Kidney capillary endothelial cell (primary cell): ENCODE data around the gene PLCG2.

Source experiments
- DNase-seq: peaks from one replicate; pipeline ENCODE4 v3.0.0-alpha.2; 2018; ENCODE audit warnings: low spot score

PLCG2 gene

DNA sequence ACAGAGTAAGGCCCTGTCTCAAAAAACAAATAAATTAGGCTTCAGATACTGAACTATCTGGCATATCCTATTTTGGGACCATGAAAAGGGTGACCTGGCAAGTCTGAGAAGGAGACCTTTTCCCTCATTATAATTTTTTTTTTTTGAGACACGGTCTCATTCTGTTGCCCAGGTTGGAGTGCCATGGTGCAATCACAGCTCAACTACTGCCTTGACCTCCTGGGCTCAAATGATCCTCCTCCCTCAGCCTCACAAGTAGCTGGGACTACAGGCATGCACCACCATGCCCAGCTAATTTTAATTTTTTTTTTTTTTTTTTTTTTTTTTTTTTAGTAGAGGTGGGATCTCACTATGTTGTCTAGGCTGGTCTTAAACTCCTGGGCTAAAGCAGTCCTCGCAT lies 37.3 kb downstream of the PLCG2 start:
- no peak for DNase-seq

DNA sequence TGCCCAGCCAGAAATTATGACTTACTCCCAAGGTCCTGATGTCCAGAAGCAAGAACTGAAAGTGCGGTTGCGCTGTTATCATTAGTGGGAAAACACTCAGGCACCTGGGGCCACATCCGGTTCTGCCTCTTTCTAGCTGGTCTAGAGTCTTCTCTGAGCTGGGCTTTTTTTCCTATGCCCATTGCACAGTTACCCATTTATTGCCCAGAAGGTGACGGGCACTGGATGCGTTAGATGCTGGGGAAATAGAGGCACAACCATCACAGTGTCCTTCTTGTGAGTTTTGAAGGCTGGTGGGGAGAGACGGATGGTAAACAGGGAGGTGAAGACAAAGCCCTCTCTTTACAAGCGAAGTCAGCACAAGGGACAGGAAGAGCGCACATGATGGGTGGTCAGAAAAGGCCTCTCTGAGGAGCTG lies 37.7 kb downstream of the PLCG2 start:
- no peak for DNase-seq

DNA sequence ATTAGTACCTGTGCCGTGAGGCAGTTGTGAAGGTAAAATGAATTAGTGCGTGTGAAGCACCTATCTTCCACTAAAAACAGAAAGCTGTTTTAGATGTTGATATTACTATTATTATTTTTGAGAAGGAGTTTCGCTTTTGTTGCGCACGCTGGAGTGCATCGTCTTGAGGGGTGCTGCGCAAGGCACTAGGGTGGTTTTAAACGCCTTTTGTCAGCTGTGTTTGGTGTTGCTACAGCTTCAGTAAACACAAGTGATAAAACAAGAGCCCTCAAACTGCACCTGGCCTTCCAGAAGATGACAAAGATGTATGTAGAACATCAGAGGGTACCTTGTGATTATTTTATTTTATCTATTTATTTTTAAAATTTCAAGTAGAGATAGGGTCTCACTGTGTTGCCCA lies 38.2 kb downstream of the PLCG2 start:
- DNase-seq = no peak

DNA sequence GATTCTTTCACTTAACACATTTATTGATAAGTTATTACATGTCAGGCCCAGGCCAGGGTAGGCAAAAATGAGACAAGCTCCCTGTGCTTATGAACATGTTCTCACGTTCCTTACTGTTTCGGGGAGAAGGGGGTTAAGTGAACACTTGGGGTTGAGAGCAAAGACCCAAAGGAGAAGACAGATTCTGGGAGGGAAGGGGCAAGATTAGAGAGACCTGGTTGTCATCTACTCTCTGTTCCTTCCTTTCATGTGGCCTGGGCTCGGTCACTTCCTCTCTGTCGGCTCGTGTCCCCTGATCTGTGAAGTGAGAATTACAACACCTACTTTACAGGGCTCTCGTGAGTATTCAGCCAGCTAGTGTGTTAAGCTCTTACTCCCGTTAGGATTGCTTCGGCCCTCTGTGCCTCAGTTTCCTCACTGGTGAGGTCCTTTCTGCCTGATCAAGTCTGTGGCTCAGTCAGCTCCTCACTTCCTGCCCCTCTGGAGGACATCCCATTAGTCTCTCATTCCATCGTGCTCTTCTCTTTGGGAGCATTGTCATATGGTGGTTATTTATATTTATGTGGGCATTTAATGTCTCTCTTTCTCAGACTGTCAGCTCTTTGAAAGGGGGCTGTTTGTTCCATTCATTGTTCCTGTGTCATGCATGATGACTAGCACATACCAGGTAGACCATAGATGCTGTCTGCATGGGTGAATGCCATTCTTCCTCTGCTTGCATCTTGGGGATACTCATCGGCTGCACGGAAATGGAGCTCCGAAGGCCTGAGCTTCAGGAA lies 38.9 kb downstream of the PLCG2 start:
- no peak for DNase-seq

DNA sequence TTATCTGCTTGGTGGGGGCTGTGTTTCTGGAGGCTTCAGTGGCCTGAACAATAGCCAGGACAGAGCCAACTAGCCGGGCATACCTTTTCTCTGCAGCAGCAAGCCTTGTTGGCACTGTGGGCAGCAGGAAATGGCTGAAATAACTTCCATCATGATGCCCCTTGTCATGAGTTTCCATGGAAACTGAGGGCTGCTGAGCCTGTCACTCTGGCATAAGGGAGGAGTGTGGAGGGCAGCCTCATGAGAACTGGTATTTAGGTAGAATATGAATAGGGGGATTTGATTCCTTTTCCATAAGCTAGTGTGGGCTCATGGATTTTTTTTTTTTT lies 39.4 kb downstream of the PLCG2 start:
- no peak for DNase-seq

DNA sequence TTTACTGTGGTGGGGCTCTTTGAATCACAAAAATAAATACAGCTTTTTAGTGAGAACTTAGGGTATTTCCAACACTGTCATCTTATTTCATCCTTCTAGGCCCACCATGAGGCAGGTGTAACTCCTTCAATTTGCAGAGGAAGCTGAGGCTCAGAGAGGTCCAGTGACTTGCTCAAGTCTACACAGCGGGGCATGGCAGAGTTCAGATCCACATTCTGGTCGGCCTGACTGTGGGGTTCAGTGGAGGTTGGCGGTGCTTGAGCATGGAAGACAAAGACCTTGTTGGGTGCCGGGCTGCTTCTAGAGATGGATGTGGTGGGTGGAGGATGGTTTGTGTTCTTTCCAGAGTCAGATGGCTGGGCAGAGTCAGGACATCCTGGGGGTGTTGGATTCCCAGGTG lies 39.8 kb downstream of the PLCG2 start:
- DNase-seq = no peak

DNA sequence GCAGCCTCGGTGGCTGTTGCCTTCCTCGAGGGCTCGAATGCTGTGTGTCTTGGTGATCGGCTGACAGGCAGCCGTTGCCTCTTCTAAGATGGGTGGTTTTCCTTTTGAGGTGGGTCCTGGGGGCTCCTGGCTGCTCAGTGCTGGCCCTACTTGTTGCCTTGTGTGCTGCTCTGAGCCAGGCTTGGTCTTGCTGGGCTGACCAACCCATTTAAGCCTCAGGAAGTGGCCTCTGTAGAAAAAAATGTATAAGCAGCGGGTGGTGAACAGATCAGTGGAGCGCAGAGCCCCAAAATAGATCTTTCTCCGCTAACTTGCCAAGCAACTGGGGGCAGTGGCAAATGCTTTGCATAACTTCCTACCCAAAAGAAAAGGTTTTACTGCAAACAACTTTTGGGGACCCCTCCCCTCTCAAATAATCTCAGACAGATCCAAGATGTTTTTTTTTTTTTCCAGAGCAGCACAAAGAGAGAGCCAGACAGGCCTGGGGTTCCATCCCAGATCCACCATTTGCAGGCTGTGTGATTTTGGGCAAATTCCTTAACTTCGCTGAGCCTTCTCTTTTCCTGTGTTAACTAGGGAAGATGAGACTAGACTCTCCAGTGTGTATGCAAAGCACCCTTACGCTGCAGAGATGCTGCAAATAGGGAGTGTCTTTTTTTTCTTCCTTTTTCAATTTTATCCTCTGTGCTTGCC lies 42.5 kb downstream of the PLCG2 start:
- no peak for DNase-seq

DNA sequence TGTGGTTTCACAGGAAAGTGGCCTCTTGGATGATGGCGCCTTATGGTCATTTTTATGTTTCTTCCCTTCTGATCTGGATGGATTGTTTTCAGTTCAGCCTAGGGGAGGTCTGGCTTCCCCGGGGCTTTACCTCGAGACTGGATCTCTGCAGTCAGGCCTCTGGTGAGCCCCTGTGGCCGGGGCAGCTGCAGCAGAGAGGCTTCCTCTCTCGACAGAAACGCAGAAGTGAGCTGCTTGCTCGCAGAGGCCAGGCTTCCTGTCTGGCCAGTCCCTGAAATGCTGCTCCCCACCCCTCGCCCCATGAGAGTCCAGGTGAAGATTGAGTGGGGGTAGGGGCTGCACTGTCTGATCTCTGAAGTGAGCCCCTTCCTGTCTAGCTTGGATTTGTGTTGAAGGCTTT lies 44.0 kb downstream of the PLCG2 start:
- DNase-seq = no peak

DNA sequence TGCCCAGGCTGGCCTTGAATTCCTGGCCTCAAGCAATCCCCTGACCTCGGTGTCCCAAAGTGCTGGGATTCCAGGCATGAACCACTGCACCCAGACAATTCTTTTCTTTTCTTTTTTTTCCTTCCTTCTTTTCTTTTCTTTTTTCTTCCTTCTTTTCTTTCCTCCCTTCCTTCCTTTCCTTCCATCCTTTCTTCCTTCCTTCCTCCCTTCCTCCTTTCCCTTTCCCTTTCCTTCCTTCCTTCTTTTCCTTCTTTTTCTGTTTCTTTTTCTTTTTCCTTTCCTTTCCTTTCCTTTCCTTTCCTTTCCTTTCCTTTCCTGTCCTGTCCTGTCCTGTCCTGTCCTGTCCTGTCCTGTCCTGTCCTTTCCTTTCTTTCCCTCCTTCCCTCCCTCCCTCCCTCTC lies 44.6 kb downstream of the PLCG2 start:
- no peak for DNase-seq

DNA sequence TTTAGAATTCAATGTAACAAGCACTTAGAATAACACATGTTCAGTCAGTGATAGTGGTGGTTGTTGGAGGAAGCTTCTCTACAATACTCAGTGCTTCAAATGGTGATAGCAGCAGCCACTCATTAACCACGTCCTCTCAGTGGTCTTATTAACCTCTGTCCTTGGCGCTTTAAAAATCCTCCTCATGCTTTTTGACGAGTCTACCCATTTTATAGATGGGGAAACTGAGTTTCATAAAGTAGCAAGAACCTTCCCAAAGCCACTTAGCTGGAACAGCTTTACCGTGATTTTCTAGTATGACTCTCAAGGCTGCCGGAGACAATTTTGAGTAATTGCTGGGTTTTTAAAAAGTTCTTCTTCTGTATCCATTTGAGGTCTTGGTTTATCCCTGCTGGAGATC lies 47.4 kb downstream of the PLCG2 start:
- DNase-seq = no peak

DNA sequence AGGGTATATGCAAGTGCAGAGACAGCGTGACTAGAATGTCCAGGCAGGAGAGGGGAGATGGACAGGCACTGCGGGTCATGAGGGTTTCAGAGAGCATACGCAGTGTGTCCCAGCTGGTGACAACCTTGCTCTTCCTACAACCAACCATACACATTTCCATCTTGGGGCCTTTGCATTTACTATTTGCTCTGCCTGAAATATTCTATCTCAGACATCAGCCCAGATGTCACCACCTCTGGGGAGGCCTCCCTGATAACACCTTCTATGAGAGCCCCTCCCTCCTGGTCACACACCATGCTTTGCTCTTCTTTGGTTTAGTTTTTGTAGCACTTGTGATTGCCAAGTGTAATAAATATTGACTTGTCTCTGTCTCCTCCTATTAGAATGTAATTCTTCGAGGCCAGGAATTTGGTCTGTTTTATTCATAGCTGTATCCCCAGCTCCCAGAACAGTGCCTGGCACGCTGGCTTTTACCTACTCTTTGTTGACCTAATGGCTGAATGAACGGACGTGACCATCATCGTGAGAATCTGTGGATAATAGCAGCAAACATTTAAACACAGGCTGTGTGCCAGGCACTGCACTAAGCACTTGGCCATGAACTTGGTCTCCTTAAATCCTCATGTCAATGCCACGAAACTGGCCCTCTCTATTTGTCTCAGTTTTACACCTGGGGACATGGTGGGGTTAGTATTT lies 51.9 kb downstream of the PLCG2 start:
- no peak for DNase-seq

DNA sequence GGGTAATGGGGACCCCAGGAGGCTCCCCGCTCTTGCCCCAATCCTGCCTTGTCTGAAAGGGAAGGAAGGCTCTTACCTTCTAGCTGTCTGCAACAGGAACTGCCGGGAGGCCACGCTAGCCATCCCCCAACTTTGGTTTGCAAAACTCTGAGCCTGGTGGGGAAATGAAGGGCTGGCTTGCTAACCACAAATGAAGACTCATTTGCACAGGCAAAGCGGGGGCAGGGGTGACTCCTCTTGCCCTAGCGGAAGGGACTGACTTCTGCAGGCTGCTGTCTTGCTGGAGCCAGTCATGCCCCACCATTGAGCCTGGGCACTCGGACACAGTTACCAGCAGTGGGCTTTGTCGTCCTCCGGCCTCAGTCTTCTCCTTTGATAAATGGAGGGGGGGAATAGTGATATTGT lies 52.6 kb downstream of the PLCG2 start:
- DNase-seq = no peak

DNA sequence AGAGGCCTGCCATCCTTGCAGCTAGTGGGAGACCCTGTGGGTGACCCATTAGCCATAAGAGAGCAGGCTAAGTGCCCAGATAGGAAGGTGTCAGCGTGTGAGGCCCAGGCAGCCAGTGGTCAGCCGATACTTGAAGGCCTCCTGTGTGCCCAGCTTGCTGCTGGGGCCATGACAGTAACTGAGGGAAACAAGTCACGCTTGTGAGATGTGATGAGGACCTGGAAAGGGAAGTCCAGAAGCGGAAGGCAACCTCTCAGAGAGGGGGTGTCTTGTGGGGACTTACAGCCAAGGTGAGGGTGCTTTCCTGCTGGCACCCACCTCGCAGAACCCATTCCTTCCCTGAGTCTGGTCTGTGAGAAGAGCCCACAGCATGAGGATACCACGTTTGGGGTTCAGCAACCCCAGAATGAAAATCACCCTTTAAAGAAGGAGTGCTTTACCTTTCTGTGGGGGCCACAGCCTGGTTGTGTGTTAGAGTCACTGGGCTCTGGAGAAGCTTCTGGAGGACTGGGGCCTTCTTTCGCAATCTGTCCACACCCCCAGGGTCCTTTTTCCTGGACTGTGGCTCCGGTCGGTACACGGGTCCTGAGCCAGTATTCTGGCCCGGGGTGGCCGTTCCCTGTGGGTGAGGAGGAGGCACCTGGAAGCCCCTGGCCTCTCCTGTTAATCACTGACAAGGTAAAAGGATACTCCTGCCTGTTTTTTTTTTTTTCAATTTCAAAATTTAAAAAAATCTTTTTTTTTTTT lies 53.9 kb downstream of the PLCG2 start:
- DNase-seq = no peak

DNA sequence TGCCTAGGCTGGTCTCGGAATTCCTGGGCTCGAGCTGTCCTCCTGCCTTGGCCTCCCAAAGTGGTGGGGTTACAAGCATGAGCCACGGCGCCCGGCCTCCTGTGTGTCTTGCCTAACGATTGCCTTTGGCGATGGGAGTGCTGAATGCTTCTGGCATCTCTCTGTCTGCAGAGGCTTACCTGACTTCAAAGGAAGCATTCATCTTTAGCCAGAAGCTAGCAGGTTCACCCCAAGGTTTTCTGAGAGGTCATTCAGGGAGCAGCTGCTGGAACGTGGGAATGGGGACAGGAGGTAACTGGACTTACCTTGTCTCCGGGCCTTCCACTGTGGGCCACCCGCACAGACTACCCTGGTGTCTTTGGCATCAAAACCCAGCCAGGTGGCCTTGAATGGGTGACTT lies 54.7 kb downstream of the PLCG2 start:
- no peak for DNase-seq

DNA sequence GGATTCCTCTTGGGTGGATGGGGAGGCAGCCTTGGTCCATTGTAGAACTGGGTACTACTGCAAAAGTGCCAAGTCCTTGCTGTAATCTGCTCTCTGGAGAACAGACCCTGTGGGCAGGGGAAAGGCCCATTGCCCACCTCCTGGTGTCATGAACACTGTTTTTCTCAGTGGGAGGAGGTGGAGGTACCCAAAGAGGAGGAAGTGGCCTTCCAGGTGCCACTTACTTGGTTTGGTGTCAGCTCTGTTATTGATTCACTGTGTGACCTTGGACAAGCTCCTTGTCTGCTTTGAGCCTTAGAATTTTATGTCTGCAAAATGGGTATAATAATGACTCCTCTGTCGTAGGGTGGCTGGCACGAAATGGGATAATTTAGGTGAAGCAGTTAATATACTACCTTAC lies 55.8 kb downstream of the PLCG2 start:
- DNase-seq = no peak

DNA sequence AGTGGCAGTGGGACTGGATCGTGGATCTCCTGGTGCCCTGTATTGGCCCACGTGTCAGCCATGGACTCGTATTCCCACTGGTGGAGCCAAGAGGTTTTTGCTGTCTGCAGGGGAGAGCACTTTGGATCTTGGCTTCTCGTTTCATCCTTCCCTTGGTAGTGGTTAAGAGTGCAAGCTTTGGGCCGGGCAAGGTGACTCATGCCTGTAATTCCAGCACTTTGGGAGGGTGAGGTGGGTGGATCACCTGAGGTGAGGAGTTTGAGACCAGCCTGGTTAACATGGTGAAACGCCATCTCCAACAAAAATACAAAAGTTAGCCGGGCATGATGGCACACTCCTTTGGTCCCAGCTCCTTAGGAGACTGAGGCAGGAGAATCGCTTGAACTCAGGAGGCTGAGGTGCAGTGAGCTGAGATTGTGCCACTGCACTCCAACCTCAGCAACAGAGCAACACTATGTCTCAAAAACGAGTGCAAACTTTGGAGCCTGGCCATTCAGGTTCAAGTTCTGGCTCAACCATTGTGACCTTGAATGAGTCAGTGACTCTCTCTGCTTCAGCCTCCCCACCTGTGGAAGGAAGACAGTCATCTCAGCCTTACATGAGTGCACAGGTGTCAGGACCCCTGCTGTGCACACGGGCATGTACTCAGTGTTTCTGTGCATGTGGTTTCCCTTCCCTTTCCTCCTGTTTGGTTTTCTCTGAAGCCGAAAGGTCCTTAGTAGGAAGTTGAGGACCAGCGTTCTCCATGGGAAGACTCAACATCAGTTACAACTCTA lies 57.4 kb downstream of the PLCG2 start:
- DNase-seq = no peak

DNA sequence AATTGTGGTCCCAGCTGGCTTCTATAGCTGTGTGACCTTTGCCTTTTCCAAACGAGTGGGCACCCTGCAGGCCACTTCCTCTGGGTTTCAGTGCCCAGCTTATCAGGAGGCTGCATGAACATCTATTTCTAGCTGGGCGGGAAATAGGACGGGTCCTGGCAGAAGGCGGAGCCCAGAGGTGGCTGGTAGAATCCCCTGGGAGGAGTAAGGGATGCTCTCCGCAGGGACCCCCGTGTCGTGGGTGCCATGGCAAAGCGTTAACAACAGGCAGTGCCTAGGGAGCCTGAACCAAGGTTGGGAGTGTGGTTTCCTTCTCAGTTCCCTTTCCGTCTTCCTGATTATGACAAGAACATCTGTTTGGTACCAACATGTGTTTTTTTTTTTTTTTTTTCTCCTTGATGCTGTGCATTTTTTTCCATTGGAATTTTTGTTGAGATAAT lies 58.2 kb downstream of the PLCG2 start:
- no peak for DNase-seq

DNA sequence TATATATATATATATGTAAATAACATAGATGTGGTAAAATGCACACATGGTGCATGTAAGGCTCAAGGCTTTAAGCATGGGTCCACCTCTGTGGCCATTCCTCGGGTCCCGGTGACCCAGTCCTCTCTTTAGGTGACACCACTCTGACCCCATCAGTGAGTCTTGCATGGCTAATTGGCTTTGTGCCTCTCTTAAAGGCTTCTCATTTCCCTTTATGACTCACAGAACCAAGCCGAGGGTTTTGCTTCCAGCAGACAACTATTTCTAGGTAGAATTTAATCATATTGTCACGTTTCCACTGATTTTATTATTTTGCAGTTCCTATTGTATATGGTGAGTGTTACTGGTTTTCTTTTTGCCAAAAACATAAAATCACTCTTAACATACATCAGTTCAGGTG lies 59.7 kb downstream of the PLCG2 start:
- DNase-seq = peak; percentile 79

DNA sequence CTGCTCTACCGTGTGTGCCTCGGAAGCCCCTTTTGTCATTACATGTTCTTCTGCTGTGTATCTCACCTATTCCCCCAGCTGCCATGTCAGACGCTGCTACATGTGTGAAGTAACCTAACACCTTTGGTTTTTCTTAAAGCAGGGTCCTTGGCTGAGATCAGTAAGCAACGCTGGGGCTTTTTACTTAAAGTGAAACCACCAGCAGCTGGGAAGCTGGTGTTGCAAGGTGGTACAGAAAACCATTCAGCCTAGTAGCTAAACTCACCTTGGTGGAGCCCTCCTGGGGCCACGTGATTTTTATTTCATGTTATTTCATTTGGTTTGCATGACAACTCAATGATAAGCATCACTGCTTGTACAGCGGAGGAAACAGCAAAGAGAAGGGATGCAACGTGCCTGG lies 62.6 kb downstream of the PLCG2 start:
- no peak for DNase-seq

DNA sequence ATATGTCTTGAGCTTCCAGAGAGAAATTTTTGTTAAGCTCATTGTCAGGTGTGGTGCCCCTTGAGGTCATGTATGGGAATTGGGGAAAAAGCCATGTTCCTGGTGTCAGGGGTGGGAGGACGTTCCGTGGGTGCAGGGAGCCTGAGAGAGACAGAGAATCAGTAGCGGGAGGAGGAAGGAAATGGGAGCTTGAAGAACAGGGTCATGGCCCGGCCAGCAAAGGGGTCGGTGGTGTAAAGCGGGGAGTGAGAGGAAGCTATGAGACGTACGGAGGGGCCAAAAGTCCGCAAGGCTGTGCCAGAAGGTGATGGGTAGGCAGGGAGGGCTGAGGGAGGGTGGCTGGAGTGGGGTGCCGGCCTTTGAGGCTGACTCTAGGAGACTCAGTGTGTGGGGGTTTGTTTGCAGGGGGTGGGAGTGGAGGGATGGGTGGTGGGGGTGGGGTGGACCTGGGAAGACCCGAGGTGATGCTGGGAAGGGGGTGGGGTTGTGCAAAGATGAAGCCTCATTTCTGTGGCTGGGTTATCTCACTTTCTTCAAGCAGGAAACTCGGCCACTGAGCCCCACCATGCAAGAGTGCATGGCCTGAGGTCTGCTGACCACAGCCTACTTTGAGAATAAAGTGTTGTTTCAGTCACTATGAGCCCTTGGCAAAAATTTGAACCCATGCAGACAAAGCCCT lies 63.6 kb downstream of the PLCG2 start:
- no peak for DNase-seq

DNA sequence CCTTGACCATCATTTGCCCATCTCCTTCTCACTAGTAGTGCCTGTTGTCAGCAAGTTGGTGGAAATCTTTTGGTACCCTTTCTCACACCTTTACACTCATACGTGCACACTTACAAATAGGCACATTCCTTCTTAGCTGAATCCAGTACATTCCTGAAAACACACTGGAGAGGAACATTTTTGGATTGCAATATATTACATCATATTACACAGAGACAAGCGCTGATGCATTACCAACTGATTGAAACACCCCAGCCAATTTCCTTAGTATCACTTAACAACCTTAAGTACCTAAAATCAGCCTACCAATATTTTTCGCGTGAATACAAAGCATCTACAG lies 64.1 kb downstream of the PLCG2 start:
- DNase-seq = no peak
